Neural cell (in vitro differentiated cells): ENCODE results near the gene STRAP. TPM values are rescaled to one million over a fixed set of nuclear protein-coding genes. Genes with fewer than 3 reads are reported as not detected.
"Not testable (repeated sequence)": the region's sequence is repeated elsewhere in the genome, so short reads cannot be mapped to it uniquely, and the experiment has no call there.

ENCODE experiments used
- H2AFZ ChIP-seq: fragments of 200-600, 300-800 bp; sonication (generic), shearing (Covaris generic); 2 replicates; pipeline ENCODE4 v1.6.0; 2014; ENCODE audit warnings: low read depth, mild to moderate bottlenecking, antibody characterized with exemption, low read length, moderate library complexity
- H3F3A ChIP-seq: fragments of 200-600 bp; shearing (Covaris generic); 2 replicates; pipeline ENCODE4 v1.6.1; 2016; ENCODE audit warnings: mild to moderate bottlenecking, moderate library complexity, mixed read lengths, antibody characterized with exemption, low read length; ENCODE audit not compliant: insufficient read depth, poor library complexity, severe bottlenecking
- H3K27ac ChIP-seq: fragments of 200-600, 300-800 bp; sonication (generic), shearing (Covaris generic); 2 replicates; pipeline ENCODE4 v1.5.1; 2014; ENCODE audit warnings: mild to moderate bottlenecking, low read length, moderate library complexity
- H3K27me3 ChIP-seq: fragments of 300-800, 200-600 bp; sonication (generic), shearing (Covaris generic); 2 replicates; pipeline ENCODE4 v1.6.0; 2014; ENCODE audit warnings: mild to moderate bottlenecking, low read depth, low read length, moderate library complexity; ENCODE audit not compliant: insufficient read depth
- H3K36me3 ChIP-seq: fragments of 300-800, 200-600 bp; sonication (generic), shearing (Covaris generic); 2 replicates; pipeline ENCODE4 v1.5.1; 2014; ENCODE audit warnings: mild to moderate bottlenecking, antibody characterized with exemption, low read length, moderate library complexity; ENCODE audit not compliant: insufficient read depth
- H3K4me2 ChIP-seq: fragments of 300-800, 200-600 bp; sonication (generic), shearing (Covaris generic); 2 replicates; pipeline ENCODE4 v1.6.0; 2014; ENCODE audit warnings: mild to moderate bottlenecking, low read length
- H3K4me3 ChIP-seq: fragments of 300-800, 200-600 bp; sonication (generic), shearing (Covaris generic); 2 replicates; pipeline ENCODE4 v1.5.1; 2014; ENCODE audit warnings: mild to moderate bottlenecking, low read length, moderate library complexity
- H3K79me2 ChIP-seq: fragments of 200-600 bp; shearing (Covaris generic); replicated peaks from 2 replicates; pipeline ENCODE4 v1.6.0; 2014; ENCODE audit warnings: mild to moderate bottlenecking, low read length, moderate library complexity; ENCODE audit not compliant: insufficient read depth
- H3K9ac ChIP-seq: fragments of 300-800, 200-600 bp; sonication (generic), shearing (Covaris generic); 2 replicates; pipeline ENCODE4 v1.6.1; 2016; ENCODE audit warnings: mild to moderate bottlenecking, low read length, mixed read lengths
- H3K9me2 ChIP-seq: fragments of 200-600 bp; shearing (Covaris generic); 2 replicates; pipeline ENCODE4 v1.6.1; 2016; ENCODE audit warnings: mild to moderate bottlenecking, low read length, mixed read lengths; ENCODE audit not compliant: insufficient read depth
- H3K9me3 ChIP-seq: fragments of 200-600, 300-800 bp; sonication (generic), shearing (Covaris generic); 2 replicates; pipeline ENCODE4 v1.6.1; 2016; ENCODE audit warnings: mild to moderate bottlenecking, mixed run types, low read length, moderate library complexity, mixed read lengths
- H4K20me1 ChIP-seq: fragments of 200-600 bp; shearing (Covaris generic); 2 replicates; pipeline ENCODE4 v1.6.1; 2016; ENCODE audit warnings: mild to moderate bottlenecking, mixed run types; ENCODE audit not compliant: insufficient read depth
- CTCF ChIP-seq: fragments of 450-650 bp; IDR thresholded peaks from 2 replicates; pipeline ENCODE4 v1.5.1; 2014; ENCODE audit warnings: antibody characterized with exemption, mild to moderate bottlenecking, moderate library complexity; ENCODE audit not compliant: poor library complexity, severe bottlenecking
- EP300 ChIP-seq: fragments of 450-650 bp; conservative IDR thresholded peaks from 2 replicates; pipeline ENCODE4 v1.6.1; 2014; ENCODE audit warnings: antibody characterized with exemption, mild to moderate bottlenecking, moderate library complexity; ENCODE audit not compliant: poor library complexity, severe bottlenecking
- EZH2 ChIP-seq: fragments of 200-600, 300-800 bp; shearing (Covaris generic), sonication (generic); IDR thresholded peaks from 2 replicates; pipeline ENCODE4 v1.6.1; 2014; ENCODE audit warnings: antibody characterized with exemption, low read length, borderline replicate concordance, mild to moderate bottlenecking; ENCODE audit not compliant: insufficient read depth, poor library complexity, severe bottlenecking
- MXI1 ChIP-seq: fragments of 450-650 bp; conservative IDR thresholded peaks from 2 replicates; pipeline ENCODE4 v1.6.1; 2014; ENCODE audit warnings: antibody characterized with exemption, mild to moderate bottlenecking; ENCODE audit not compliant: poor library complexity, severe bottlenecking
- POLR2AphosphoS5 ChIP-seq: IDR thresholded peaks from 2 replicates; pipeline ENCODE4 v1.6.1; 2012
- RAD21 ChIP-seq: fragments of 450-650 bp; conservative IDR thresholded peaks from 2 replicates; pipeline ENCODE4 v1.6.1; 2014; ENCODE audit warnings: antibody characterized with exemption, mild to moderate bottlenecking, moderate library complexity
- SMC3 ChIP-seq: fragments of 450-650 bp; conservative IDR thresholded peaks from 2 replicates; pipeline ENCODE4 v1.6.1; 2014; ENCODE audit warnings: antibody characterized with exemption, mild to moderate bottlenecking, moderate library complexity; ENCODE audit not compliant: poor library complexity
- TAF1 ChIP-seq: IDR thresholded peaks from 2 replicates; pipeline ENCODE4 v1.6.1; 2012; ENCODE audit warnings: low read depth
- polyA plus RNA-seq: library from polyadenylated mRNA; depleted of rRNA; stranded (reverse); fragments of >200 nt; gene quantifications from 2 replicates; pipeline ENCODE4 v1.2.3, GENCODE V29; 2014
- TF ChIP-seq, protein P1 (sequence below): IDR thresholded peaks from 2 replicates; pipeline ENCODE4 v1.6.1; 2012; ENCODE audit warnings: borderline replicate concordance

STRAP gene
- polyA plus RNA-seq, 1 donor from 2014 or later: 213 TPM

GRCh38 chr12:15942475-15942874 is 60.3 kb downstream of the STRAP start:
- Histone ChIP-seq H3K27ac (no peak overlapping the region), H4K20me1 (no peaks in the 10 kb centered on the region), H3K4me2 (no peak overlapping the region), H2AFZ (no peak overlapping the region), H3K36me3 (no peaks in the 10 kb centered on the region), H3K27me3 (no peaks in the 10 kb centered on the region), H3F3A (no peaks in the 10 kb centered on the region), H3K9ac (no peak overlapping the region), H3K9me2 (no peaks in the 10 kb centered on the region), H3K4me3 (no peak overlapping the region), H3K9me3 (no peaks in the 10 kb centered on the region), H3K79me2 (no peaks in the 10 kb centered on the region)
- TF ChIP-seq, protein P1, sequence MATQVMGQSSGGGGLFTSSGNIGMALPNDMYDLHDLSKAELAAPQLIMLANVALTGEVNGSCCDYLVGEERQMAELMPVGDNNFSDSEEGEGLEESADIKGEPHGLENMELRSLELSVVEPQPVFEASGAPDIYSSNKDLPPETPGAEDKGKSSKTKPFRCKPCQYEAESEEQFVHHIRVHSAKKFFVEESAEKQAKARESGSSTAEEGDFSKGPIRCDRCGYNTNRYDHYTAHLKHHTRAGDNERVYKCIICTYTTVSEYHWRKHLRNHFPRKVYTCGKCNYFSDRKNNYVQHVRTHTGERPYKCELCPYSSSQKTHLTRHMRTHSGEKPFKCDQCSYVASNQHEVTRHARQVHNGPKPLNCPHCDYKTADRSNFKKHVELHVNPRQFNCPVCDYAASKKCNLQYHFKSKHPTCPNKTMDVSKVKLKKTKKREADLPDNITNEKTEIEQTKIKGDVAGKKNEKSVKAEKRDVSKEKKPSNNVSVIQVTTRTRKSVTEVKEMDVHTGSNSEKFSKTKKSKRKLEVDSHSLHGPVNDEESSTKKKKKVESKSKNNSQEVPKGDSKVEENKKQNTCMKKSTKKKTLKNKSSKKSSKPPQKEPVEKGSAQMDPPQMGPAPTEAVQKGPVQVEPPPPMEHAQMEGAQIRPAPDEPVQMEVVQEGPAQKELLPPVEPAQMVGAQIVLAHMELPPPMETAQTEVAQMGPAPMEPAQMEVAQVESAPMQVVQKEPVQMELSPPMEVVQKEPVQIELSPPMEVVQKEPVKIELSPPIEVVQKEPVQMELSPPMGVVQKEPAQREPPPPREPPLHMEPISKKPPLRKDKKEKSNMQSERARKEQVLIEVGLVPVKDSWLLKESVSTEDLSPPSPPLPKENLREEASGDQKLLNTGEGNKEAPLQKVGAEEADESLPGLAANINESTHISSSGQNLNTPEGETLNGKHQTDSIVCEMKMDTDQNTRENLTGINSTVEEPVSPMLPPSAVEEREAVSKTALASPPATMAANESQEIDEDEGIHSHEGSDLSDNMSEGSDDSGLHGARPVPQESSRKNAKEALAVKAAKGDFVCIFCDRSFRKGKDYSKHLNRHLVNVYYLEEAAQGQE: no peak
- no peak for TF ChIP-seq EP300
- TF ChIP-seq RAD21: no peak
- no peak for TF ChIP-seq EZH2
- TF ChIP-seq SMC3: no peak
- TF ChIP-seq POLR2AphosphoS5: no peak
- TF ChIP-seq CTCF: no peak
- TF ChIP-seq MXI1: no peak
- no peak for TF ChIP-seq TAF1

- not testable (repeated sequence) for H3K4me2 ChIP-seq, H3K36me3 ChIP-seq, H3K9me3 ChIP-seq, H4K20me1 ChIP-seq, H3K9me2 ChIP-seq, H3K9ac ChIP-seq, H3K27ac ChIP-seq, H3K27me3 ChIP-seq, H3K79me2 ChIP-seq, H2AFZ ChIP-seq, H3F3A ChIP-seq, H3K4me3 ChIP-seq
These were observed 61.3 kb downstream of the STRAP start for GRCh38 chr12:15943519-15943918.

DNA sequence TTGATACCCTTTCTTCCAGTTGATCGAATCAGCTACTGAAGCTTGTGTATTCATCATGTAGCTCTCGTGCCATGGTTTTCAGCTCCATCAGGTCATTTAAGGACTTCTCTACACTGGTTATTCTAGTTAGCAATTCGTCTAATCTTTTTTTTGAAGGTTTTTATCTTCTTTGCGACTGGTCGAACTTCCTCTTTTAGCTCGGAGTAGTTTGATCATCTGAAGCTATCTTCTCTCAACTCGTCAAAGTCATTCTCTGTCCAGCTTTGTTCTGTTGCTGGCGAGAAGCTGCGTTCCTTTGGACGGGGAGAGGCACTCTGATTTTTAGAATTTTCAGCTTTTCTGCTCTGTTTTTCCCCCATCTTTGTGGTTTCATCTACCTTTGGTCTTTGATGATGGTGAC is 66.3 kb downstream of the STRAP start:
- H3K4me3 ChIP-seq, H2AFZ ChIP-seq, H3F3A ChIP-seq, H4K20me1 ChIP-seq, H3K4me2 ChIP-seq, H3K9ac ChIP-seq, H3K79me2 ChIP-seq, H3K9me2 ChIP-seq, H3K27me3 ChIP-seq, H3K9me3 ChIP-seq, H3K36me3 ChIP-seq, H3K27ac ChIP-seq: not testable (repeated sequence)

Other genes with a start within 250 kb of the STRAP start
- gene EPS8, start 93.0 kb upstream of the STRAP start, polyA plus RNA-seq: 10.4 and 12.2 TPM in 2 replicates
- gene DERA, start 28.9 kb downstream of the STRAP start, polyA plus RNA-seq: 7.7 and 8.5 TPM in 2 replicates